ENCODE measurements around the gene KRTAP5-7. TPM values are rescaled to one million over a fixed set of nuclear protein-coding genes. Genes with fewer than 3 reads are reported as not detected.

KRTAP5-7 gene
- total RNA-seq, 1 experiment from 2014 or later = not detected

GRCh38 chr11:71502026-71502425 lies 25.0 kb upstream of the KRTAP5-7 start:
- H3K36me3 Mint-ChIP-seq (ENCODE audit: insufficient read depth, unreplicated experiment) = peaks cover 18% of the 10 kb centered on the region
- H3K4me1 Mint-ChIP-seq (ENCODE audit: low read depth, unreplicated experiment) = no peaks in the 10 kb centered on the region
- no peak for TF ChIP-seq CTCF (IDR thresholded peaks at IDR 0.05; ENCODE audit: insufficient read depth in 1 of 2, low read depth in 1 of 2, low read length in 1 of 2, severe bottlenecking in 1 of 2, unreplicated experiment in 1 of 2)
- H3K9me3 Mint-ChIP-seq (ENCODE audit: unreplicated experiment) = no peaks in the 10 kb centered on the region
- Histone ChIP-seq H3K4me1 (no peaks in the 10 kb centered on the region), H3K36me3 (ENCODE audit: control insufficient read depth, insufficient read depth, low read length) (peaks cover 10% of the 10 kb centered on the region), H3K27me3 (replicated peaks; ENCODE audit: control insufficient read depth, insufficient read depth, low read length) (no peaks in the 10 kb centered on the region), H3K9me3 (no peaks in the 10 kb centered on the region), H3K4me3 (ENCODE audit: low read depth, low read length) (no peak overlapping the region)
- H3K27me3 Mint-ChIP-seq (ENCODE audit: insufficient read depth, unreplicated experiment) = no peaks in the 10 kb centered on the region
- ChIA-PET CTCF (no interaction called here), POLR2A (no interaction called here)
- H3K4me3 Mint-ChIP-seq (ENCODE audit: unreplicated experiment) = no peak overlapping the region
- H3K27ac Mint-ChIP-seq (ENCODE audit: unreplicated experiment) = no peak overlapping the region
- intact Hi-C loops (cut with micrococcal nuclease; ENCODE audit: unreplicated experiment) = no loop called here
- DNase-seq = peak in 1 of 2 experiments; percentile 37
- no TSS peak for BruUV-seq (replicated peaks)

- POLR2A ChIA-PET = no interaction called here
- H3K4me3 Mint-ChIP-seq (ENCODE audit: unreplicated experiment) = no peak overlapping the region
- H3K4me3 ChIP-seq (ENCODE audit: low read depth, low read length) = no peak overlapping the region
- H3K36me3 Mint-ChIP-seq (ENCODE audit: insufficient read depth, unreplicated experiment) = peaks cover 9% of the 10 kb centered on the region
- intact Hi-C loops (cut with micrococcal nuclease; ENCODE audit: unreplicated experiment) = no loop called here
- no peak for TF ChIP-seq CTCF (IDR thresholded peaks at IDR 0.05; ENCODE audit: insufficient read depth in 1 of 2, low read depth in 1 of 2, low read length in 1 of 2, severe bottlenecking in 1 of 2, unreplicated experiment in 1 of 2)
- DNase-seq = peak in 1 of 2 experiments; percentile 31
- H3K36me3 ChIP-seq (ENCODE audit: control insufficient read depth, insufficient read depth, low read length) = peaks cover 9% of the 10 kb centered on the region
- H3K27me3 ChIP-seq (replicated peaks; ENCODE audit: control insufficient read depth, insufficient read depth, low read length) = no peaks in the 10 kb centered on the region
- no peaks in the 10 kb centered on the region for H3K9me3 Mint-ChIP-seq (ENCODE audit: unreplicated experiment)
- H3K9me3 ChIP-seq = no peaks in the 10 kb centered on the region
- H3K27ac Mint-ChIP-seq (ENCODE audit: unreplicated experiment) = no peak overlapping the region
- no peaks in the 10 kb centered on the region for H3K4me1 ChIP-seq
- no peaks in the 10 kb centered on the region for H3K27me3 Mint-ChIP-seq (ENCODE audit: insufficient read depth, unreplicated experiment)
- no peaks in the 10 kb centered on the region for H3K4me1 Mint-ChIP-seq (ENCODE audit: low read depth, unreplicated experiment)
- CTCF ChIA-PET = no interaction called here
- BruUV-seq (replicated peaks) = no TSS peak
Measured at GRCh38 chr11:71502871-71503435, 24.1 kb upstream of the KRTAP5-7 start.

- no peaks in the 10 kb centered on the region for H3K4me1 Mint-ChIP-seq (ENCODE audit: low read depth, unreplicated experiment)
- H3K9me3 Mint-ChIP-seq (ENCODE audit: unreplicated experiment) = peaks cover 6% of the 10 kb centered on the region
- ChIA-PET CTCF (no interaction called here), POLR2A (no interaction called here)
- H3K4me3 Mint-ChIP-seq (ENCODE audit: unreplicated experiment) = no peak overlapping the region
- H3K4me1 ChIP-seq = no peaks in the 10 kb centered on the region
- H3K27me3 ChIP-seq (replicated peaks; ENCODE audit: control insufficient read depth, insufficient read depth, low read length) = no peaks in the 10 kb centered on the region
- H3K4me3 ChIP-seq (ENCODE audit: low read depth, low read length) = no peak overlapping the region
- DNase-seq = peak in 1 of 2 experiments; percentile 30
- H3K27ac Mint-ChIP-seq (ENCODE audit: unreplicated experiment) = no peak overlapping the region
- no peaks in the 10 kb centered on the region for H3K9me3 ChIP-seq
- no peak for TF ChIP-seq CTCF (IDR thresholded peaks at IDR 0.05; ENCODE audit: insufficient read depth in 1 of 2, low read depth in 1 of 2, low read length in 1 of 2, severe bottlenecking in 1 of 2, unreplicated experiment in 1 of 2)
- peaks cover 7% of the 10 kb centered on the region for H3K36me3 Mint-ChIP-seq (ENCODE audit: insufficient read depth, unreplicated experiment)
- H3K36me3 ChIP-seq (ENCODE audit: control insufficient read depth, insufficient read depth, low read length) = peaks cover 6% of the 10 kb centered on the region
- no TSS peak for BruUV-seq (replicated peaks)
- no peaks in the 10 kb centered on the region for H3K27me3 Mint-ChIP-seq (ENCODE audit: insufficient read depth, unreplicated experiment)
- intact Hi-C loops (cut with micrococcal nuclease; ENCODE audit: unreplicated experiment) = no loop called here
Measured at GRCh38 chr11:71504531-71504930, 22.5 kb upstream of the KRTAP5-7 start.
